WI38 (cell line): ENCODE data around the gene AK5.

Experiments used
- H3K4me3 ChIP-seq: 2 replicates; pipeline ENCODE4 v1.5.1; 2011; ENCODE audit warnings: low read depth, mild to moderate bottlenecking, control low read depth, low read length
- CTCF ChIP-seq: IDR thresholded peaks from 2 replicates; pipeline ENCODE4 v1.5.1; 2012; ENCODE audit warnings: low read depth, mild to moderate bottlenecking, control low read depth, low read length

AK5 gene

DNA sequence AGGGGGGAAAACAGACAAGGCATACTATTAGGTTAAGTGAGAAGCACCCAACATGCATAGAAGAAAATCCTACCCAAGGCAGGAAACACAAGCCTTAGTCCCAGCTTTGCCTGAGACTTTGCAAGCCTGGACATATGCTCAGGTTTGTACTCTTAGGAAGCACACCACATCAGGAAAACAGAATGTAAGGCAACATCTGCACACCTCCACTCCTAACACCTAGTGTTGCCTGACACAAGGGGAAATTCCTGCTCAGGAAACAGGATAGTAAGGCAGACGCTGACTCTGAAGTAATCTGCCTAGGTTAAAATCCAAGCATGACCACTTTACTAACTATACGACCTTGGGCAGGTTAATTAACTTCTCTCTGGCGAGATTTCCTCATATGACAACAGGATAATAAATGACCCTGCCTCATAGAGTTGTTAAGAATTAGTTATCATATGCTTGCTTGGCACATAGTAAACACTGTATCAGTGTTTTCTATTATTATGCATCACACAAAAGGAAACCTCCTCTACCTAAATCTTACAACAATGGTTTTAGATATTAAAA lies 280.9 kb downstream of the AK5 start:
- no peak for TF ChIP-seq CTCF
- no peak overlapping the region for H3K4me3 ChIP-seq

DNA sequence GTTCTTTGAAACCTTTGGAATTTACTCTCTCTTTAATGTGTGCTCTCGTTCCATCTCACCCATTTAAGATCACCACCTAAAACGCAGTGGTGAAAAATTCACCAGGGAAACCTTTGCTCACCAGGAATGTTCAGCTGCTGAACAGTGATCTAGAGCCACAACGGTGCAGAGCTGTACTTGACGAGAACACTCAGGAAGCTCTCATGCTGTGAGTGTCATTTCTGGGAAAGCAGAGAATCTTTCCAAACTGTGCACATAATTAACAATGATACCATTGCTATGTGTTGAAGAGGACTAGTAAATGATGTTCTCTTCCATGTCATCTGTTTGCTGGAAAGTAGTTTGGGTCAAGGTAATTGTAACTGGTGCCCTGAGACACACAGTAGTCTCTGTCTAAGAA lies 283.5 kb downstream of the AK5 start:
- H3K4me3 ChIP-seq: no peak overlapping the region
- no peak for TF ChIP-seq CTCF

GRCh38 chr1:77571642-77572041 lies 289.8 kb downstream of the AK5 start:
- no peak for TF ChIP-seq CTCF
- no peak overlapping the region for H3K4me3 ChIP-seq

- TF ChIP-seq CTCF: no peak
- no peak overlapping the region for H3K4me3 ChIP-seq
Observed at GRCh38 chr1:77579547-77579946, 297.7 kb downstream of the AK5 start.

- no peak for TF ChIP-seq CTCF
- no peak overlapping the region for H3K4me3 ChIP-seq
Observed at GRCh38 chr1:77582905-77583304, 301.1 kb downstream of the AK5 start.

GRCh38 chr1:77583483-77583882 lies 301.7 kb downstream of the AK5 start:
- H3K4me3 ChIP-seq: no peak overlapping the region
- TF ChIP-seq CTCF: no peak

- no peak overlapping the region for H3K4me3 ChIP-seq
- TF ChIP-seq CTCF: no peak
Observed at GRCh38 chr1:77584884-77585283, 303.1 kb downstream of the AK5 start.
